AG04450 (cell line): Measurements from ENCODE around the gene SRP9. TPM values are rescaled to one million over a fixed set of nuclear protein-coding genes. Genes with fewer than 3 reads are reported as not detected.
A peak's percentile ranks its signal among the peaks of the same experiment; 100 is the strongest.

Experiments used
- CTCF ChIA-PET: fragments of 300-600, 350-600 bp; formaldehyde crosslinking; extraction: SDS; loops from one replicate; lab custom pipeline; 2022; ENCODE audit warnings: antibody characterized with exemption, inconsistent platforms; lab: Charles Lee
- POLR2A ChIA-PET: fragments of 350-600 bp; formaldehyde crosslinking; extraction: SDS; loops from one replicate; lab custom pipeline; 2021; ENCODE audit warnings: antibody characterized with exemption, inconsistent platforms; lab: Yijun Ruan, JAX
- DNase-seq: peaks from one replicate; pipeline ENCODE4 v3.0.0-alpha.2; 2011; ENCODE audit warnings: low read depth, low spot score
- H3K27ac ChIP-seq: one replicate; pipeline ENCODE4 v1.5.1; 2012; ENCODE audit warnings: low read depth, low read length, control low read depth
- H3K27me3 ChIP-seq: one replicate; pipeline ENCODE4 v1.6.0; 2012; ENCODE audit warnings: low read length; ENCODE audit not compliant: control insufficient read depth, insufficient read depth
- H3K4me3 ChIP-seq: 2 replicates; pipeline ENCODE4 v1.5.1; 2011; ENCODE audit warnings: mild to moderate bottlenecking, low read depth, low read length, control low read depth
- H3K9me3 ChIP-seq: 2 replicates; pipeline ENCODE4 v1.5.1; 2012; ENCODE audit warnings: low read length; ENCODE audit not compliant: control insufficient read depth, insufficient read depth
- CTCF ChIP-seq: IDR thresholded peaks from 2 replicates; pipeline ENCODE4 v1.5.1; 2011; ENCODE audit warnings: low read depth, low read length, control low read depth, inconsistent platforms
- polyA plus RNA-seq: library from polyadenylated mRNA; depleted of rRNA; stranded (reverse); fragments of >200 nt; gene quantifications from 2 replicates; pipeline ENCODE4 v1.2.3, GENCODE V29; 2011

SRP9 gene
- polyA plus RNA-seq, 1 experiment, result 527 TPM

- ChIA-PET POLR2A (no interaction called here), CTCF (interaction anchor here (0.6 to 1.2 kb wide), 3 partner anchors 9 to 210 kb away, joined by 3 to 9 read pairs (median 3); partner anchors contain the start of gene SRP9)
- no peak for DNase-seq
- Histone ChIP-seq H3K9me3 (no peaks in the 10 kb centered on the region), H3K27me3 (no peaks in the 10 kb centered on the region), H3K27ac (no peak overlapping the region), H3K4me3 (no peak overlapping the region)
- no peak for TF ChIP-seq CTCF
Observed at GRCh38 chr1:225815526-225816178, 38.0 kb downstream of the SRP9 start.

GRCh38 chr1:225816643-225817538, 39.3 kb downstream of the SRP9 start:
- Histone ChIP-seq H3K27me3 (no peaks in the 10 kb centered on the region), H3K27ac (peak overlapping the region; percentile 80), H3K9me3 (no peaks in the 10 kb centered on the region), H3K4me3 (no peak overlapping the region)
- CTCF ChIA-PET, result interaction anchor here (0.6 to 1.2 kb wide), 3 partner anchors 10 to 39 kb away, joined by 3 read pairs; partner anchors contain the start of gene SRP9
- POLR2A ChIA-PET, result no interaction called here
- DNase-seq, result no peak
- no peak for TF ChIP-seq CTCF

GRCh38 chr1:225817611-225818061, 40.0 kb downstream of the SRP9 start:
- no peak for TF ChIP-seq CTCF
- Histone ChIP-seq H3K9me3 (no peaks in the 10 kb centered on the region), H3K27ac (peak overlapping the region; percentile 80), H3K4me3 (no peak overlapping the region), H3K27me3 (no peaks in the 10 kb centered on the region)
- ChIA-PET CTCF (interaction anchor here (0.8 to 1.6 kb wide), 4 partner anchors 10 to 343 kb away, joined by 3 to 4 read pairs (median 3); partner anchors contain the start of gene SRP9), POLR2A (no interaction called here)
- peak; percentile 65 for DNase-seq

- no peak overlapping the region for H3K27ac ChIP-seq
- ChIA-PET POLR2A (interaction anchor here (0.6 to 0.7 kb wide), 3 partner anchors 50 to 123 kb away, joined by 3 to 5 read pairs (median 5); partner anchors contain the start of gene LEFTY2), CTCF (interaction anchor here (0.7 to 1.6 kb wide), 6 partner anchors 9 to 344 kb away, joined by 3 to 9 read pairs (median 4); partner anchors contain the start of gene SRP9)
- TF ChIP-seq CTCF, result no peak
- no peaks in the 10 kb centered on the region for H3K9me3 ChIP-seq
- DNase-seq, result no peak
- H3K4me3 ChIP-seq, result no peak overlapping the region
- no peaks in the 10 kb centered on the region for H3K27me3 ChIP-seq
Observed at GRCh38 chr1:225818229-225818628, 40.6 kb downstream of the SRP9 start.
